ENCODE results near the gene TTC9B. TPM values are rescaled to one million over a fixed set of nuclear protein-coding genes. Genes with fewer than 3 reads are reported as not detected.

TTC9B gene
- total and polyA plus RNA-seq, 2 donors (not counting 1 experiment from before 2014, with no cell fraction given) = not detected

- Histone ChIP-seq H3K27ac (ENCODE audit: low read length in 2 of 2) (no peak overlapping the region), H3K27me3 (replicated peaks in 1 of 4; ENCODE audit: control extremely low read depth in 1 of 4, control insufficient read depth in 3 of 4, insufficient read depth in 4 of 4, low read length in 3 of 4) (peaks cover 0 to 30% (median 25%) of the 10 kb centered on the region in 4 experiments), H3K4me3 (ENCODE audit: control extremely low read depth in 1 of 5, extremely low read depth in 1 of 5, insufficient read depth in 1 of 5, low read depth in 2 of 5, low read length in 4 of 5) (no peak overlapping the region), H3K79me2 (ENCODE audit: control insufficient read depth, insufficient read depth, low read length) (no peaks in the 10 kb centered on the region), H3K36me3 (replicated peaks in 1 of 2; ENCODE audit: control extremely low read depth in 1 of 2, control insufficient read depth in 1 of 2, extremely low read depth in 1 of 2, insufficient read depth in 2 of 2, low read length in 1 of 2) (peaks cover 0 to 10% of the 10 kb centered on the region in 2 experiments), H3K4me1 (ENCODE audit: control insufficient read depth in 2 of 2, insufficient read depth in 2 of 2, low read length in 2 of 2) (peaks cover 15 to 21% of the 10 kb centered on the region in 2 donors), H3K4me2 (replicated peaks; ENCODE audit: low read depth, low read length, poor library complexity, severe bottlenecking) (no peak overlapping the region), H3K9me3 (ENCODE audit: control extremely low read depth in 1 of 3, control insufficient read depth in 2 of 3, insufficient read depth in 1 of 3, low read length in 2 of 3) (peaks cover 0 to 20% (median 0%) of the 10 kb centered on the region in 3 donors), H4K20me1 (ENCODE audit: control insufficient read depth, insufficient read depth, low read length, poor library complexity, severe bottlenecking) (no peaks in the 10 kb centered on the region), H3K9ac (ENCODE audit: low read length) (no peak overlapping the region), H2AFZ (ENCODE audit: insufficient read depth, low read depth, low read length, poor library complexity, severe bottlenecking) (no peak overlapping the region)
- Mint-ChIP-seq H3K27me3 (peaks cover 17% of the 10 kb centered on the region), H3K27ac (no peak overlapping the region), H3K9me3 (ENCODE audit: insufficient read depth) (no peaks in the 10 kb centered on the region), H3K4me1 (peaks cover 14% of the 10 kb centered on the region), H3K4me3 (no peak overlapping the region)
- DNase-seq (no peak), ATAC-seq (ENCODE audit: low read depth) (no peak)
- ChIA-PET POLR2A (interaction anchor here (0.6 kb wide), 1 partner anchor 1097 kb away, joined by 6 read pairs; no protein-coding TSS in a partner anchor), CTCF (interaction anchor here (0.9 kb wide), 1 partner anchor 89 kb away, joined by 3 read pairs; no protein-coding TSS in a partner anchor)
- 100% methylated on average over 5 of the region's 5 CpGs for WGBS (ENCODE audit: insufficient coverage)
- no peak for TF ChIP-seq EZH2 (IDR thresholded peaks at IDR 0.05; ENCODE audit: borderline replicate concordance, insufficient read depth, low read depth, low read length, poor library complexity, severe bottlenecking)
- no peak for TF ChIP-seq CTCF (IDR thresholded peaks at IDR 0.05)
- intact Hi-C loops (cut with micrococcal nuclease) = no loop called here
Measured at GRCh38 chr19:40228863-40229262, 10.7 kb upstream of the TTC9B start.

GRCh38 chr19:40228346-40228745, 10.2 kb upstream of the TTC9B start:
- DNase-seq (no peak), ATAC-seq (ENCODE audit: low read depth) (no peak)
- H3K4me1 Mint-ChIP-seq = peaks cover 14% of the 10 kb centered on the region
- Histone ChIP-seq H3K9ac (ENCODE audit: low read length) (no peak overlapping the region), H3K27me3 (replicated peaks in 1 of 4; ENCODE audit: control extremely low read depth in 1 of 4, control insufficient read depth in 3 of 4, insufficient read depth in 4 of 4, low read length in 3 of 4) (peaks cover 0 to 35% (median 27%) of the 10 kb centered on the region in 4 experiments), H2AFZ (ENCODE audit: insufficient read depth, low read depth, low read length, poor library complexity, severe bottlenecking) (no peak overlapping the region), H3K27ac (ENCODE audit: low read length in 2 of 2) (no peak overlapping the region), H3K4me1 (ENCODE audit: control insufficient read depth in 2 of 2, insufficient read depth in 2 of 2, low read length in 2 of 2) (peaks cover 20 to 24% of the 10 kb centered on the region in 2 donors), H3K79me2 (ENCODE audit: control insufficient read depth, insufficient read depth, low read length) (no peaks in the 10 kb centered on the region), H3K9me3 (ENCODE audit: control extremely low read depth in 1 of 3, control insufficient read depth in 2 of 3, insufficient read depth in 1 of 3, low read length in 2 of 3) (peaks cover 0 to 20% (median 0%) of the 10 kb centered on the region in 3 donors), H4K20me1 (ENCODE audit: control insufficient read depth, insufficient read depth, low read length, poor library complexity, severe bottlenecking) (no peaks in the 10 kb centered on the region), H3K4me3 (ENCODE audit: control extremely low read depth in 1 of 5, extremely low read depth in 1 of 5, insufficient read depth in 1 of 5, low read depth in 2 of 5, low read length in 4 of 5) (no peak overlapping the region), H3K36me3 (replicated peaks in 1 of 2; ENCODE audit: control extremely low read depth in 1 of 2, control insufficient read depth in 1 of 2, extremely low read depth in 1 of 2, insufficient read depth in 2 of 2, low read length in 1 of 2) (peaks cover 0 to 5% of the 10 kb centered on the region in 2 experiments), H3K4me2 (replicated peaks; ENCODE audit: low read depth, low read length, poor library complexity, severe bottlenecking) (no peak overlapping the region)
- CTCF ChIA-PET = interaction anchor here (0.9 kb wide), 1 partner anchor 88 kb away, joined by 3 read pairs; no protein-coding TSS in a partner anchor
- no peak overlapping the region for H3K4me3 Mint-ChIP-seq
- WGBS (ENCODE audit: insufficient coverage) = 66% methylated on average over 6 of the region's 10 CpGs
- no peak overlapping the region for H3K27ac Mint-ChIP-seq
- TF ChIP-seq EZH2 (IDR thresholded peaks at IDR 0.05; ENCODE audit: borderline replicate concordance, insufficient read depth, low read depth, low read length, poor library complexity, severe bottlenecking) = no peak
- POLR2A ChIA-PET = no interaction called here
- H3K9me3 Mint-ChIP-seq (ENCODE audit: insufficient read depth) = no peaks in the 10 kb centered on the region
- intact Hi-C loops (cut with micrococcal nuclease) = no loop called here
- H3K27me3 Mint-ChIP-seq = peaks cover 17% of the 10 kb centered on the region
